ENCODE results near the gene OR5K1. TPM values are rescaled to one million over a fixed set of nuclear protein-coding genes. Genes with fewer than 3 reads are reported as not detected.

Gene OR5K1
- total RNA-seq, 2 donors from 2014 or later, result not detected

- H3K4me1 Mint-ChIP-seq (ENCODE audit: low read depth), result peaks cover 82% of the 10 kb centered on the region
- DNase-seq, result peak; percentile 74 to 78
Observed at GRCh38 chr3:98521897-98522543, 59.0 kb downstream of the OR5K1 start.

More at GRCh38 chr3:98521897-98522543, 59.0 kb downstream of the OR5K1 start:
- Mint-ChIP-seq H3K27me3 (ENCODE audit: low read depth) (no peaks in the 10 kb centered on the region), H3K4me3 (peak overlapping the region; percentile 90 to 92), H3K36me3 (ENCODE audit: insufficient read depth in 2 of 2) (peaks cover 32 to 59% of the 10 kb centered on the region in 2 donors), H3K9me3 (peaks cover 0 to 2% of the 10 kb centered on the region in 2 donors), H3K27ac (peak overlapping the region; percentile 88)
- ATAC-seq (replicated peaks in 1 of 2), result peak; percentile 69 to 74

Other genes starting within 250 kb of the OR5K1 start
- gene OR5H6, start 199.0 kb upstream of the OR5K1 start, total RNA-seq, result not detected
- gene OR5H2, start 180.7 kb upstream of the OR5K1 start, total RNA-seq, result not detected
- not detected for gene OR5K4, start 109.3 kb upstream of the OR5K1 start, total RNA-seq
- not detected for gene OR5K3, start 72.5 kb upstream of the OR5K1 start, total RNA-seq
- not detected for gene OR5K2, start 34.5 kb downstream of the OR5K1 start, total RNA-seq
- gene CLDND1, start 59.7 kb downstream of the OR5K1 start, total RNA-seq, result 100 to 1,000 TPM; 284 to 361 TPM
- 10 to 100 TPM in 1 of 2 donors, 1 to 10 TPM in 1; 4.6 to 24.0 TPM for gene GPR15, start 68.8 kb downstream of the OR5K1 start, total RNA-seq
- gene CPOX, start 130.4 kb downstream of the OR5K1 start, total RNA-seq, result 10 to 100 TPM; 36.5 to 36.7 TPM